ENCODE data around the gene RPTOR.

DNA sequence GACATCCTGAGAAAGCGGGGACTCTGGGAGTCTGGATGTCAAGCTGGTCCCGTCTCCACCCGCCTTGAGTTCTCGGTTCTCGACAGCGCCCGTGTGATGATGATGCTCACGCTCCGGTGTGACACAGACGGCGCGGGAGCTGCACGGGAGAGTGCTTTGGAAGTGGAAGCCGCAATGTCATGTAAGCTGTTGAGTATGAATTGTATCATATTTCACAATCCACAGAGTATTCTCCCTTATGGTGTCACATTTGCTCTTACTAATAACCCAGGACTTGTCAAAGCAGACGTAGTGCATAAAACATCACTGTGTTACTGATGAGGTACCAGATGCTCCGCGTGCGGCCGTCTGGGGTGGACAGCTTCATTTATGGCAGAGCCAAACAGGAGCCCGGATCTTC is 229.5 kb downstream of the RPTOR start:
- TF ChIP-seq, protein P1, sequence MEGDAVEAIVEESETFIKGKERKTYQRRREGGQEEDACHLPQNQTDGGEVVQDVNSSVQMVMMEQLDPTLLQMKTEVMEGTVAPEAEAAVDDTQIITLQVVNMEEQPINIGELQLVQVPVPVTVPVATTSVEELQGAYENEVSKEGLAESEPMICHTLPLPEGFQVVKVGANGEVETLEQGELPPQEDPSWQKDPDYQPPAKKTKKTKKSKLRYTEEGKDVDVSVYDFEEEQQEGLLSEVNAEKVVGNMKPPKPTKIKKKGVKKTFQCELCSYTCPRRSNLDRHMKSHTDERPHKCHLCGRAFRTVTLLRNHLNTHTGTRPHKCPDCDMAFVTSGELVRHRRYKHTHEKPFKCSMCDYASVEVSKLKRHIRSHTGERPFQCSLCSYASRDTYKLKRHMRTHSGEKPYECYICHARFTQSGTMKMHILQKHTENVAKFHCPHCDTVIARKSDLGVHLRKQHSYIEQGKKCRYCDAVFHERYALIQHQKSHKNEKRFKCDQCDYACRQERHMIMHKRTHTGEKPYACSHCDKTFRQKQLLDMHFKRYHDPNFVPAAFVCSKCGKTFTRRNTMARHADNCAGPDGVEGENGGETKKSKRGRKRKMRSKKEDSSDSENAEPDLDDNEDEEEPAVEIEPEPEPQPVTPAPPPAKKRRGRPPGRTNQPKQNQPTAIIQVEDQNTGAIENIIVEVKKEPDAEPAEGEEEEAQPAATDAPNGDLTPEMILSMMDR (IDR thresholded peaks at IDR 0.05; ENCODE audit: extremely low read depth in 1 of 2, insufficient read depth in 1 of 2, low read depth in 1 of 2, low read length in 2 of 2): no peak
- TF ChIP-seq JUN (IDR thresholded peaks at IDR 0.05; ENCODE audit: borderline replicate concordance, insufficient read depth, insufficient read length, low read depth) (no peak), POLR2A (IDR thresholded peaks at IDR 0.05; ENCODE audit: low read depth, low read length) (no peak)

Measured in endothelial cell of umbilical vein (primary cell).